ENCODE results near the gene PGLYRP1.

PGLYRP1 gene

DNA sequence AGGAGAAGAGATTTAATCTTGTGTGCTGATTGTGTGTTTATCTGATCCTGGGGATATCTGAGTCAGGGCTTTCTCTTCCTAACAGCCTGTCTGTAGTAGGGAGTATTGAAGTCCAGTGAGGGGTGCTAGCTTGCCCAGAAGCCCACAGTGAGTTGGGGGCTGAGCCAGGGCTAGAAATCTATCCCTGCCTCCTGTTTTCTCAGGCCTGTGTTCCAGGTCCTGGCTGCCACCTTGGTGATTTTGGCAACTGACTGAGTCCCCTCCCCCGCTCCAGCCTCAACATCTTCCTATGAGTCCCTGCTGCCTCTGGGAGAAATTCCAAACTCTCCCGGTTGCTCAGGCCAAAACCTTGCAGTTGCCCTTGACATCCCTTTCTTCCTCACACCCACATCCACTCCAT lies 41.5 kb downstream of the PGLYRP1 start:
- TF ChIP-seq, protein P1, sequence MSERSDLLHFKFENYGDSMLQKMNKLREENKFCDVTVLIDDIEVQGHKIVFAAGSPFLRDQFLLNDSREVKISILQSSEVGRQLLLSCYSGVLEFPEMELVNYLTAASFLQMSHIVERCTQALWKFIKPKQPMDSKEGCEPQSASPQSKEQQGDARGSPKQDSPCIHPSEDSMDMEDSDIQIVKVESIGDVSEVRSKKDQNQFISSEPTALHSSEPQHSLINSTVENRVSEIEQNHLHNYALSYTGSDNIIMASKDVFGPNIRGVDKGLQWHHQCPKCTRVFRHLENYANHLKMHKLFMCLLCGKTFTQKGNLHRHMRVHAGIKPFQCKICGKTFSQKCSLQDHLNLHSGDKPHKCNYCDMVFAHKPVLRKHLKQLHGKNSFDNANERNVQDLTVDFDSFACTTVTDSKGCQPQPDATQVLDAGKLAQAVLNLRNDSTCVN (tag by site-specific recombination; optimal IDR thresholded peaks at IDR 0.05) = no peak
- TF ChIP-seq ZFP41 (tag by site-specific recombination; IDR thresholded peaks at IDR 0.05; ENCODE audit: borderline replicate concordance) = no peak
- TF ChIP-seq GLI2 (tag by site-specific recombination; IDR thresholded peaks at IDR 0.05; ENCODE audit: borderline replicate concordance, low read depth) = no peak
- TF ChIP-seq ZNF138 (tag by site-specific recombination; IDR thresholded peaks at IDR 0.05; ENCODE audit: borderline replicate concordance) = no peak
- no peak for TF ChIP-seq EGR2 (tag by site-specific recombination; IDR thresholded peaks at IDR 0.05; ENCODE audit: low read depth)
- TF ChIP-seq, protein P2, sequence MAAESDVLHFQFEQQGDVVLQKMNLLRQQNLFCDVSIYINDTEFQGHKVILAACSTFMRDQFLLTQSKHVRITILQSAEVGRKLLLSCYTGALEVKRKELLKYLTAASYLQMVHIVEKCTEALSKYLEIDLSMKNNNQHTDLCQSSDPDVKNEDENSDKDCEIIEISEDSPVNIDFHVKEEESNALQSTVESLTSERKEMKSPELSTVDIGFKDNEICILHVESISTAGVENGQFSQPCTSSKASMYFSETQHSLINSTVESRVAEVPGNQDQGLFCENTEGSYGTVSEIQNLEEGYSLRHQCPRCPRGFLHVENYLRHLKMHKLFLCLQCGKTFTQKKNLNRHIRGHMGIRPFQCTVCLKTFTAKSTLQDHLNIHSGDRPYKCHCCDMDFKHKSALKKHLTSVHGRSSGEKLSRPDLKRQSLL (tag by site-specific recombination; IDR thresholded peaks at IDR 0.05) = no peak
- TF ChIP-seq ZNF626 (tag by site-specific recombination; IDR thresholded peaks at IDR 0.05) = no peak
- no peak for TF ChIP-seq IKZF3 (tag by site-specific recombination; IDR thresholded peaks at IDR 0.05)
- TF ChIP-seq MYNN (tag by site-specific recombination; IDR thresholded peaks at IDR 0.05; ENCODE audit: borderline replicate concordance) = no peak
- no peak for TF ChIP-seq ZNF521 (tag by site-specific recombination; IDR thresholded peaks at IDR 0.05)
- no peak for TF ChIP-seq ZNF76 (tag by site-specific recombination; IDR thresholded peaks at IDR 0.05; ENCODE audit: borderline replicate concordance, low read depth)
- TF ChIP-seq, protein P3, sequence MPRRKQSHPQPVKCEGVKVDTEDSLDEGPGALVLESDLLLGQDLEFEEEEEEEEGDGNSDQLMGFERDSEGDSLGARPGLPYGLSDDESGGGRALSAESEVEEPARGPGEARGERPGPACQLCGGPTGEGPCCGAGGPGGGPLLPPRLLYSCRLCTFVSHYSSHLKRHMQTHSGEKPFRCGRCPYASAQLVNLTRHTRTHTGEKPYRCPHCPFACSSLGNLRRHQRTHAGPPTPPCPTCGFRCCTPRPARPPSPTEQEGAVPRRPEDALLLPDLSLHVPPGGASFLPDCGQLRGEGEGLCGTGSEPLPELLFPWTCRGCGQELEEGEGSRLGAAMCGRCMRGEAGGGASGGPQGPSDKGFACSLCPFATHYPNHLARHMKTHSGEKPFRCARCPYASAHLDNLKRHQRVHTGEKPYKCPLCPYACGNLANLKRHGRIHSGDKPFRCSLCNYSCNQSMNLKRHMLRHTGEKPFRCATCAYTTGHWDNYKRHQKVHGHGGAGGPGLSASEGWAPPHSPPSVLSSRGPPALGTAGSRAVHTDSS (tag by site-specific recombination; IDR thresholded peaks at IDR 0.05) = no peak
- TF ChIP-seq ZNF239 (tag by site-specific recombination; IDR thresholded peaks at IDR 0.05) = no peak
- no peak for TF ChIP-seq ZNF184 (tag by site-specific recombination; IDR thresholded peaks at IDR 0.05)
- no peak for TF ChIP-seq BCL11B (tag by site-specific recombination; IDR thresholded peaks at IDR 0.05; ENCODE audit: low read depth)
- TF ChIP-seq MZF1 (tag by site-specific recombination; IDR thresholded peaks at IDR 0.05; ENCODE audit: borderline replicate concordance) = no peak
- ChIA-PET POLR2A (no interaction called here), CTCF (interaction anchor here (0.7 kb wide), 1 partner anchor 79 kb away, joined by 4 read pairs; no protein-coding TSS in a partner anchor)

DNA sequence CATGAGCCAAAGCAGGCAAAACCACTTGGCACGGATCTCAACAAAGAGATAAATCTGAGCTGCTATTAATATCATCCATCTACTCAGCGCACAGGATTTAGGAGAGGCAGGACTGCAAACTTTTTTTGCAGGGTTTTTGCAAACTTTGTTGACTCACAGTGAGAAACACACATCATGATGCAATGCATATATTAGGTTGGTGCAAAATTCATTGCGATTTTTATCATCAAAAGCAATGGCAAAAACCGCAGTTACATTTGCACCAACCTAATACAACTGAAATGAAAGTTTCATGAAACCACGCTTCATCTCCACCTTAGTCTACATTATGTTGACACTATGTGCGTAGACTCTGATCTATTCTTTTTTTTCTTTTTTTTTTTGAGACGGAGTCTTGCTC lies 44.7 kb downstream of the PGLYRP1 start:
- no peak overlapping the region for H3K4me3 ChIP-seq (ENCODE audit: low read depth, low read length)
- POLR2A ChIA-PET = interaction anchor here (1.2 kb wide), 1 partner anchor 17 kb away, joined by 5 read pairs; the partner anchor contains the start of gene CCDC61
- CTCF ChIA-PET = interaction anchor here (0.6 to 1.0 kb wide), 2 partner anchors 32 to 162 kb away, joined by 3 to 6 read pairs; no protein-coding TSS in a partner anchor
- H3K9me3 ChIP-seq (ENCODE audit: control insufficient read depth, insufficient read depth, low read depth, low read length) = no peaks in the 10 kb centered on the region
- no peaks in the 10 kb centered on the region for H3K4me1 ChIP-seq (ENCODE audit: control insufficient read depth, insufficient read depth, low read length)
- H3K36me3 ChIP-seq (ENCODE audit: control insufficient read depth in 2 of 2, insufficient read depth in 1 of 2, low read length in 2 of 2) = no peaks in the 10 kb centered on the region
- no peak overlapping the region for H3K27ac ChIP-seq (ENCODE audit: extremely low read depth, low read depth, low read length)
- TF ChIP-seq ZNF660 (tag by site-specific recombination; IDR thresholded peaks at IDR 0.05) = no peak
- no peak for TF ChIP-seq ZNF530 (tag by site-specific recombination; IDR thresholded peaks at IDR 0.05; ENCODE audit: low read depth)
- TF ChIP-seq, protein P4, sequence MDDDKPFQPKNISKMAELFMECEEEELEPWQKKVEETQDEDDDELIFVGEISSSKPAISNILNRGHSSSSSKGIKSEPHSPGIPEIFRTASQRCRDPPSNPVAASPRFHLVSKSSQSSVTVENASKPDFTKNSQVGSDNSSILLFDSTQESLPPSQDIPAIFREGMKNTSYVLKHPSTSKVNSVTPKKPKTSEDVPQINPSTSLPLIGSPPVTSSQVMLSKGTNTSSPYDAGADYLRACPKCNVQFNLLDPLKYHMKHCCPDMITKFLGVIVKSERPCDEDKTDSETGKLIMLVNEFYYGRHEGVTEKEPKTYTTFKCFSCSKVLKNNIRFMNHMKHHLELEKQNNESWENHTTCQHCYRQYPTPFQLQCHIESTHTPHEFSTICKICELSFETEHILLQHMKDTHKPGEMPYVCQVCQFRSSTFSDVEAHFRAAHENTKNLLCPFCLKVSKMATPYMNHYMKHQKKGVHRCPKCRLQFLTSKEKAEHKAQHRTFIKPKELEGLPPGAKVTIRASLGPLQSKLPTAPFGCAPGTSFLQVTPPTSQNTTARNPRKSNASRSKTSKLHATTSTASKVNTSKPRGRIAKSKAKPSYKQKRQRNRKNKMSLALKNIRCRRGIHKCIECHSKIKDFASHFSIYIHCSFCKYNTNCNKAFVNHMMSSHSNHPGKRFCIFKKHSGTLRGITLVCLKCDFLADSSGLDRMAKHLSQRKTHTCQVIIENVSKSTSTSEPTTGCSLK (tag by site-specific recombination; IDR thresholded peaks at IDR 0.05) = no peak
- TF ChIP-seq SP7 (tag by site-specific recombination; IDR thresholded peaks at IDR 0.05) = no peak
- no peak for TF ChIP-seq SCRT2 (tag by site-specific recombination; IDR thresholded peaks at IDR 0.05)
- TF ChIP-seq ZNF132 (tag by site-specific recombination; IDR thresholded peaks at IDR 0.05; ENCODE audit: borderline replicate concordance) = no peak
- no peak for TF ChIP-seq ZNF174 (tag by site-specific recombination; IDR thresholded peaks at IDR 0.05)
- TF ChIP-seq, protein P5, sequence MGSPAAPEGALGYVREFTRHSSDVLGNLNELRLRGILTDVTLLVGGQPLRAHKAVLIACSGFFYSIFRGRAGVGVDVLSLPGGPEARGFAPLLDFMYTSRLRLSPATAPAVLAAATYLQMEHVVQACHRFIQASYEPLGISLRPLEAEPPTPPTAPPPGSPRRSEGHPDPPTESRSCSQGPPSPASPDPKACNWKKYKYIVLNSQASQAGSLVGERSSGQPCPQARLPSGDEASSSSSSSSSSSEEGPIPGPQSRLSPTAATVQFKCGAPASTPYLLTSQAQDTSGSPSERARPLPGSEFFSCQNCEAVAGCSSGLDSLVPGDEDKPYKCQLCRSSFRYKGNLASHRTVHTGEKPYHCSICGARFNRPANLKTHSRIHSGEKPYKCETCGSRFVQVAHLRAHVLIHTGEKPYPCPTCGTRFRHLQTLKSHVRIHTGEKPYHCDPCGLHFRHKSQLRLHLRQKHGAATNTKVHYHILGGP (tag by site-specific recombination; IDR thresholded peaks at IDR 0.05) = no peak
- no peak for TF ChIP-seq HOXC10 (CRISPR knock-in tag; IDR thresholded peaks at IDR 0.05)
- no peak for TF ChIP-seq ZNF202 (tag by site-specific recombination; IDR thresholded peaks at IDR 0.05; ENCODE audit: borderline replicate concordance)
- no peak for TF ChIP-seq ZNF626 (tag by site-specific recombination; IDR thresholded peaks at IDR 0.05)

More for the DNA sequence above, 41.5 kb downstream of the PGLYRP1 start:
- Histone ChIP-seq H3K36me3 (ENCODE audit: control insufficient read depth in 2 of 2, insufficient read depth in 1 of 2, low read length in 2 of 2) (no peaks in the 10 kb centered on the region), H3K4me3 (ENCODE audit: low read depth, low read length) (no peak overlapping the region), H3K9me3 (ENCODE audit: control insufficient read depth, insufficient read depth, low read depth, low read length) (no peaks in the 10 kb centered on the region), H3K4me1 (ENCODE audit: control insufficient read depth, insufficient read depth, low read length) (no peaks in the 10 kb centered on the region), H3K27ac (ENCODE audit: extremely low read depth, low read depth, low read length) (no peak overlapping the region)

Data from HEK293 (cell line).